ENCODE measurements around the gene PRMT2. TPM values are rescaled to one million over a fixed set of nuclear protein-coding genes. Genes with fewer than 3 reads are reported as not detected.

Gene PRMT2
- polyA plus RNA-seq, 2 of the 4 experiments (the other 2 are of a cell fraction) = 69.2 to 75.1 TPM

DNA sequence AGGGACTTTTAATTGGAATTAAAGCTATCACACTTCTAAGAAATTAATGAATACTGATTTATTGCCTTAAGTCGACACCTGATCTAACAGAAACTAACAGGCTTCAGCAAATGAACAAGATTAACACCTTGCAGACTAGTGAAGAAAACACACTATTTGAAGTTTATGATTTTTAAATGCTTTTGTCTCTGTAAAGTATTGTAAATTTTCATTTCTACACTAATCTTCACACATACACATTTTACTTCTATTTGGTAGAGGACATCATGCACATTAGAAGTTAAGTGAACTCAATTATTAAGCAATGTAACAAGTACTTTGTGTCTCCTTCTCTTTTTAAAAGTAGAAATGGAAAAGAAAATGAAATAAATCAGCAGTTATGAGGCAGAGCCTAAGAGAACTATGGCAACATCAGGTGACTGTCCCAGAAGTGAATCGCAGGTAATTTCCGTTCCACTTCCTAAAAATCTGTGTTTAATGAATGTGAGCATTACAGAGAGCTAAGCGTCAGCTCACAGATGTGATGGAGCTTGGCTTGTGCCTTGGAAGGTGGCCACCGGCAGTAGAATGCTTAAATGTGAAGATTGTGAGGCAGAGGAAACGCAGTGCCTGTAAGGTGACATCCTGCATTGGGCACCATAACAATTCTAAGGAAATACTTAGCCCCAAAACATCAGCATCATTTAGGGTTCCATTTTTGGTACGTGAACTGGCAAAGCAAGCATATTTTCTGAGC, 1.2 kb downstream of the PRMT2 start:
- WGBS (ENCODE audit: missing lambda C conversion rate) = 88% methylated on average over 7 of the region's 7 CpGs
- ChIA-PET CTCF (interaction anchor here (0.8 kb wide), 1 partner anchor 117 kb away, joined by 3 read pairs; no protein-coding TSS in a partner anchor), POLR2A (interaction anchor here (1.6 to 2.0 kb wide), 2 partner anchors 15 to 18 kb away, joined by 4 to 8 read pairs; no protein-coding TSS in a partner anchor)
- no peak for ATAC-seq
- DNase-seq (ENCODE audit: low read depth in 1 of 2, low spot score in 1 of 2) = no peak
- H3K27ac ChIP-seq = peak overlapping the region; percentile 91 to 92; a peak in 4 of 6 replicates
- peak overlapping the region; percentile 91 for H3K4me2 ChIP-seq
- no peaks in the 10 kb centered on the region for H3K9me3 ChIP-seq
- peak overlapping the region; percentile 65 for H3K4me3 ChIP-seq
- peaks cover 36% of the 10 kb centered on the region; the same call in 2 of the 3 replicates for H3K4me1 ChIP-seq
- TF ChIP-seq FOSB (CRISPR knock-in tag; IDR thresholded peaks at IDR 0.05) (no peak), ESRRA (IDR thresholded peaks at IDR 0.05; ENCODE audit: borderline replicate concordance, low read length) (no peak), TP53 (CRISPR knock-in tag; IDR thresholded peaks at IDR 0.05) (no peak), HEYL (CRISPR knock-in tag; IDR thresholded peaks at IDR 0.05) (no peak)
- TF ChIP-seq, protein P1, sequence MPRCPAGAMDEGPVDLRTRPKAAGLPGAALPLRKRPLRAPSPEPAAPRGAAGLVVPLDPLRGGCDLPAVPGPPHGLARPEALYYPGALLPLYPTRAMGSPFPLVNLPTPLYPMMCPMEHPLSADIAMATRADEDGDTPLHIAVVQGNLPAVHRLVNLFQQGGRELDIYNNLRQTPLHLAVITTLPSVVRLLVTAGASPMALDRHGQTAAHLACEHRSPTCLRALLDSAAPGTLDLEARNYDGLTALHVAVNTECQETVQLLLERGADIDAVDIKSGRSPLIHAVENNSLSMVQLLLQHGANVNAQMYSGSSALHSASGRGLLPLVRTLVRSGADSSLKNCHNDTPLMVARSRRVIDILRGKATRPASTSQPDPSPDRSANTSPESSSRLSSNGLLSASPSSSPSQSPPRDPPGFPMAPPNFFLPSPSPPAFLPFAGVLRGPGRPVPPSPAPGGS (IDR thresholded peaks at IDR 0.05) = no peak
- TF ChIP-seq, protein P2, sequence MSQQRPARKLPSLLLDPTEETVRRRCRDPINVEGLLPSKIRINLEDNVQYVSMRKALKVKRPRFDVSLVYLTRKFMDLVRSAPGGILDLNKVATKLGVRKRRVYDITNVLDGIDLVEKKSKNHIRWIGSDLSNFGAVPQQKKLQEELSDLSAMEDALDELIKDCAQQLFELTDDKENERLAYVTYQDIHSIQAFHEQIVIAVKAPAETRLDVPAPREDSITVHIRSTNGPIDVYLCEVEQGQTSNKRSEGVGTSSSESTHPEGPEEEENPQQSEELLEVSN (IDR thresholded peaks at IDR 0.05; ENCODE audit: borderline replicate concordance, low read depth) = no peak
- FAIRE-seq = no peak

DNA sequence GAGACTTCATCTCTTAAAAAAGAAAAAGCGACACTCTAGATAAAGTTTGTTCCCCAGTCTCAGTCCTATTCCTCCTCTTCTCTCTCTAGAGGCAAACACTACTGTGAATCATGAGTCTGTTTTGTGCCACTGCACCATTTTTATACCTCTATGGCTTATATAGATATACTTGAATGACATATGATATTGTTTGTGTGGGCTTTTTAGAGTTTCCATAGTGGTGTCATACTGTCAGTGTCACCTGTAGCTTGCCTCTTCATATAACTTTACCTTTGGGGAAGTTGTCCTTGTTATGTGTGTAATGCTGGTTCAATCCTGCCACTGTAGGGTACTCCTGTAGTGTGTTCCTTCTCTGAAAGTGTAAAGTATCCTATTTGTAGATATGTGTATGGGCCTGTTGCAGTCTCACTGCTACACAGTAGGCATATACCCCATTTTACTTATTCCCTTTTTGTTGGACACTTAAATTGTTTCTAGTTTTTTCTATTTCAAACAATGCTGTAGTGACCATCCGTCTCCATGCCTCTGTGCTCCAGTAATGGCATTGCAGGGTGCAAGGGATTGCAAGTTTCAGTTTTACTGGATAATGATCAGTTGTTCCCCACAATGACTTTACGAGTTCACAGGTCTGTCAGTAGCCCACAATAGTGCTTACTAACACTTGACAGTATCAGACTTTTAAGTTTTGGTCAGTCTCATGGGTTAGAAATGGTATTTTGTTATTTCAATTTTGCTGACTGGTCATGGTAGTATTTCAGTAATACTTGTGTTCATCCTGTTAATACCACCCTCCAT, 2.7 kb downstream of the PRMT2 start:
- POLR2A ChIA-PET = no interaction called here
- Histone ChIP-seq H3K4me3 (no peak overlapping the region), H3K4me1 (peaks cover 36% of the 10 kb centered on the region; the same call in 2 of the 3 replicates), H3K4me2 (peak overlapping the region; percentile 91), H3K9me3 (no peaks in the 10 kb centered on the region), H3K27ac (no peak overlapping the region)
- DNase-seq (ENCODE audit: low read depth in 1 of 2, low spot score in 1 of 2) = no peak
- CTCF ChIA-PET = no interaction called here
- TF ChIP-seq, protein P3, sequence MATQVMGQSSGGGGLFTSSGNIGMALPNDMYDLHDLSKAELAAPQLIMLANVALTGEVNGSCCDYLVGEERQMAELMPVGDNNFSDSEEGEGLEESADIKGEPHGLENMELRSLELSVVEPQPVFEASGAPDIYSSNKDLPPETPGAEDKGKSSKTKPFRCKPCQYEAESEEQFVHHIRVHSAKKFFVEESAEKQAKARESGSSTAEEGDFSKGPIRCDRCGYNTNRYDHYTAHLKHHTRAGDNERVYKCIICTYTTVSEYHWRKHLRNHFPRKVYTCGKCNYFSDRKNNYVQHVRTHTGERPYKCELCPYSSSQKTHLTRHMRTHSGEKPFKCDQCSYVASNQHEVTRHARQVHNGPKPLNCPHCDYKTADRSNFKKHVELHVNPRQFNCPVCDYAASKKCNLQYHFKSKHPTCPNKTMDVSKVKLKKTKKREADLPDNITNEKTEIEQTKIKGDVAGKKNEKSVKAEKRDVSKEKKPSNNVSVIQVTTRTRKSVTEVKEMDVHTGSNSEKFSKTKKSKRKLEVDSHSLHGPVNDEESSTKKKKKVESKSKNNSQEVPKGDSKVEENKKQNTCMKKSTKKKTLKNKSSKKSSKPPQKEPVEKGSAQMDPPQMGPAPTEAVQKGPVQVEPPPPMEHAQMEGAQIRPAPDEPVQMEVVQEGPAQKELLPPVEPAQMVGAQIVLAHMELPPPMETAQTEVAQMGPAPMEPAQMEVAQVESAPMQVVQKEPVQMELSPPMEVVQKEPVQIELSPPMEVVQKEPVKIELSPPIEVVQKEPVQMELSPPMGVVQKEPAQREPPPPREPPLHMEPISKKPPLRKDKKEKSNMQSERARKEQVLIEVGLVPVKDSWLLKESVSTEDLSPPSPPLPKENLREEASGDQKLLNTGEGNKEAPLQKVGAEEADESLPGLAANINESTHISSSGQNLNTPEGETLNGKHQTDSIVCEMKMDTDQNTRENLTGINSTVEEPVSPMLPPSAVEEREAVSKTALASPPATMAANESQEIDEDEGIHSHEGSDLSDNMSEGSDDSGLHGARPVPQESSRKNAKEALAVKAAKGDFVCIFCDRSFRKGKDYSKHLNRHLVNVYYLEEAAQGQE (IDR thresholded peaks at IDR 0.05) = no peak
- TF ChIP-seq MAFK (IDR thresholded peaks at IDR 0.05; ENCODE audit: partially characterized antibody) = peak; percentile 34
- ATAC-seq = no peak
- 88% methylated on average over 3 of the region's 3 CpGs for WGBS (ENCODE audit: missing lambda C conversion rate)
- no peak for FAIRE-seq

- Histone ChIP-seq H3K4me1 (peaks cover 31% of the 10 kb centered on the region; the same call in 2 of the 3 replicates), H3K9me3 (no peaks in the 10 kb centered on the region), H3K27ac (no peak overlapping the region), H3K4me2 (no peak overlapping the region), H3K4me3 (no peak overlapping the region)
- no peak for ATAC-seq
- CTCF ChIA-PET = interaction anchor here (0.6 to 1.7 kb wide), 4 partner anchors 11 to 179 kb away, joined by 3 to 5 read pairs (median 4); no protein-coding TSS in a partner anchor
- no peak for FAIRE-seq
- TF ChIP-seq, protein P4, sequence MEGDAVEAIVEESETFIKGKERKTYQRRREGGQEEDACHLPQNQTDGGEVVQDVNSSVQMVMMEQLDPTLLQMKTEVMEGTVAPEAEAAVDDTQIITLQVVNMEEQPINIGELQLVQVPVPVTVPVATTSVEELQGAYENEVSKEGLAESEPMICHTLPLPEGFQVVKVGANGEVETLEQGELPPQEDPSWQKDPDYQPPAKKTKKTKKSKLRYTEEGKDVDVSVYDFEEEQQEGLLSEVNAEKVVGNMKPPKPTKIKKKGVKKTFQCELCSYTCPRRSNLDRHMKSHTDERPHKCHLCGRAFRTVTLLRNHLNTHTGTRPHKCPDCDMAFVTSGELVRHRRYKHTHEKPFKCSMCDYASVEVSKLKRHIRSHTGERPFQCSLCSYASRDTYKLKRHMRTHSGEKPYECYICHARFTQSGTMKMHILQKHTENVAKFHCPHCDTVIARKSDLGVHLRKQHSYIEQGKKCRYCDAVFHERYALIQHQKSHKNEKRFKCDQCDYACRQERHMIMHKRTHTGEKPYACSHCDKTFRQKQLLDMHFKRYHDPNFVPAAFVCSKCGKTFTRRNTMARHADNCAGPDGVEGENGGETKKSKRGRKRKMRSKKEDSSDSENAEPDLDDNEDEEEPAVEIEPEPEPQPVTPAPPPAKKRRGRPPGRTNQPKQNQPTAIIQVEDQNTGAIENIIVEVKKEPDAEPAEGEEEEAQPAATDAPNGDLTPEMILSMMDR (IDR thresholded peaks at IDR 0.05) = peak; percentile 38
- TF ChIP-seq SMC3 (IDR thresholded peaks at IDR 0.05) (peak; percentile 35; the same call in 1 of the 3 replicates), CEBPB (IDR thresholded peaks at IDR 0.05) (no peak), JUN (IDR thresholded peaks at IDR 0.05) (no peak), RAD21 (conservative IDR thresholded peaks at IDR 0.05 in 1 of 2, IDR thresholded peaks at IDR 0.05 in 1 of 2) (peak in 1 of 2 experiments; percentile 28; a peak in 1 of 5 replicates)
- DNase-seq (ENCODE audit: low read depth in 1 of 2, low spot score in 1 of 2) = peak; percentile 20 to 34
- WGBS (ENCODE audit: missing lambda C conversion rate) = 80% methylated on average over 8 of the region's 8 CpGs
- POLR2A ChIA-PET = no interaction called here
Measured at GRCh38 chr21:46639489-46640386, 4.3 kb downstream of the PRMT2 start.

Measured in A549 (cell line).